Neural progenitor cell (in vitro differentiated cells): Measurements from ENCODE around the gene GALE.

Experiments used
- CTCF ChIP-seq: fragments of 200-600 bp; sonication (generic); IDR thresholded peaks from 2 replicates; pipeline ENCODE4 v1.5.1; 2017; ENCODE audit warnings: antibody characterized with exemption, mild to moderate bottlenecking
- EZH2 ChIP-seq: fragments of 200-600 bp; sonication (generic); IDR thresholded peaks from 2 replicates; pipeline ENCODE4 v1.6.1; 2017; ENCODE audit warnings: antibody characterized with exemption, mild to moderate bottlenecking, moderate library complexity
- EZH2phosphoT487 ChIP-seq: fragments of 200-600 bp; sonication (generic); IDR thresholded peaks from 2 replicates; pipeline ENCODE4 v1.6.1; 2017; ENCODE audit warnings: antibody characterized with exemption

- TF ChIP-seq CTCF = no peak
- no peak for TF ChIP-seq EZH2phosphoT487
- TF ChIP-seq EZH2 = no peak
Observed at GRCh38 chr1:23788695-23789094, 11.9 kb downstream of the GALE start.
